Measurements from ENCODE around the gene TOX2.

Gene TOX2

GRCh38 chr20:44030394-44030793, 115.7 kb downstream of the TOX2 start:
- no peak for TF ChIP-seq ZFX (IDR thresholded peaks at IDR 0.05; ENCODE audit: borderline replicate concordance)
- no peak overlapping the region for H3K27ac ChIP-seq

- no peak overlapping the region for H3K27ac ChIP-seq
Observed at GRCh38 chr20:44031001-44031574, 116.4 kb downstream of the TOX2 start.

GRCh38 chr20:44031781-44032582, 117.3 kb downstream of the TOX2 start:
- no peak overlapping the region for H3K27ac ChIP-seq
- TF ChIP-seq, protein P1, sequence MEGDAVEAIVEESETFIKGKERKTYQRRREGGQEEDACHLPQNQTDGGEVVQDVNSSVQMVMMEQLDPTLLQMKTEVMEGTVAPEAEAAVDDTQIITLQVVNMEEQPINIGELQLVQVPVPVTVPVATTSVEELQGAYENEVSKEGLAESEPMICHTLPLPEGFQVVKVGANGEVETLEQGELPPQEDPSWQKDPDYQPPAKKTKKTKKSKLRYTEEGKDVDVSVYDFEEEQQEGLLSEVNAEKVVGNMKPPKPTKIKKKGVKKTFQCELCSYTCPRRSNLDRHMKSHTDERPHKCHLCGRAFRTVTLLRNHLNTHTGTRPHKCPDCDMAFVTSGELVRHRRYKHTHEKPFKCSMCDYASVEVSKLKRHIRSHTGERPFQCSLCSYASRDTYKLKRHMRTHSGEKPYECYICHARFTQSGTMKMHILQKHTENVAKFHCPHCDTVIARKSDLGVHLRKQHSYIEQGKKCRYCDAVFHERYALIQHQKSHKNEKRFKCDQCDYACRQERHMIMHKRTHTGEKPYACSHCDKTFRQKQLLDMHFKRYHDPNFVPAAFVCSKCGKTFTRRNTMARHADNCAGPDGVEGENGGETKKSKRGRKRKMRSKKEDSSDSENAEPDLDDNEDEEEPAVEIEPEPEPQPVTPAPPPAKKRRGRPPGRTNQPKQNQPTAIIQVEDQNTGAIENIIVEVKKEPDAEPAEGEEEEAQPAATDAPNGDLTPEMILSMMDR (IDR thresholded peaks at IDR 0.05): no peak
- TF ChIP-seq ZFX (IDR thresholded peaks at IDR 0.05; ENCODE audit: borderline replicate concordance): no peak

More at GRCh38 chr20:44031001-44031574, 116.4 kb downstream of the TOX2 start:
- TF ChIP-seq, protein P1 (IDR thresholded peaks at IDR 0.05): no peak
- TF ChIP-seq ZFX (IDR thresholded peaks at IDR 0.05; ENCODE audit: borderline replicate concordance): no peak

DNA sequence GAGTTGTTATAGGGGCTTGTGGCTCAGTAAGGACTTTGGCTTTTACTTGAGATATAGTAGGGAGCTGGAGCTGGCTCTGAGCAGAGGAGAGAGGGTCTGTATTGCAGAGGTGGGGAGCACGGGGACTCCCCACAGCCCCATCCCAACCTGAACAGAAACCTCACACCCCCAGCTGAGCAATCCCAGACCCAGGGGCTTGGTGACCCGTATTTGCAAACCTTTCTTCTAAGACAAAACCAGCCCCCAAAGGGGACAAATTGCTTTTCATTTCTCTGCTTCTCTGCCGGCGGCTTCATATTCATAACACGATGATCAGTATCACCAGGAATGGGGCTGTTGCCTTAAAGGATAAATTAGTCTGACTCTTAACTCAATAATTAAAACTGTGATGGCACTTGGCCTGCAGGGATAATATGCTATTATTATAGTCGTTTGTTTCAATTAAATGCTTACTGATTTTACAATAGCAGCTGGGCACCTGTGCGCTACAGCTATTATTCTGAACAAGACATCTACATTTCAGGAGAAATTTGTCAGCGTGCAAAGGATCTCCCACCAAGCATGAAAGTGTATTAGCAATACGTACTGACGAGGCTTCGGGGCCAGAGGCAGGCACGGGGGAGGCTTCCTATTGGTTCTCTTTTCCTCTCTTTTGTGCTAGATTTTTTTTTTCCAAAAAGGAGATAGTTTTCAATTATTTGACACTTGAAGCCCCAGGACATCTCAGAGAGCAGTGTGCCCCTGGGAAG, 118.1 kb downstream of the TOX2 start:
- no peak for TF ChIP-seq ZFX (IDR thresholded peaks at IDR 0.05; ENCODE audit: borderline replicate concordance)
- TF ChIP-seq, protein P1 (IDR thresholded peaks at IDR 0.05): no peak
- no peak overlapping the region for H3K27ac ChIP-seq

GRCh38 chr20:44033344-44033743, 118.7 kb downstream of the TOX2 start:
- TF ChIP-seq, protein P1 (IDR thresholded peaks at IDR 0.05): no peak
- no peak for TF ChIP-seq ZFX (IDR thresholded peaks at IDR 0.05; ENCODE audit: borderline replicate concordance)
- no peak overlapping the region for H3K27ac ChIP-seq

DNA sequence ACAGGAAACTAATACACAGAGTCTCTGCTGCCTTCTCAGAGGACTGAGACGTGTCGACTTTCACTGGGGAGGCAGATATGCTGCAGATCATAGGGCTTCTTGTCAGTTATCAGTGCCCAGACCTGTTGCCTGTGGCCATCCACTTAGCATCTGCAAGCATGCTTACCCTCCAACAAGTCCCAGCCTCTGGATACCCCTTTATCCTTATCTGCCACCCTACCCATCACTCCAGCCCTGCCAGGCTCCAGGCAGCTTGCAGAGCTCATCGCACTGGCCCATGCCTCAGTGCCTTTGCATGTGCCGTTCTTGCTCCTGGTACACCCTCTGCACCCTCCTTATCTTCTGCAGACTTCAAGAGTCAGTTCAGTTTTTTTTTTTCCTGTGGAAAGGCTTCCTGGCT, 119.2 kb downstream of the TOX2 start:
- TF ChIP-seq ZFX (IDR thresholded peaks at IDR 0.05; ENCODE audit: borderline replicate concordance): no peak
- TF ChIP-seq, protein P1 (IDR thresholded peaks at IDR 0.05): no peak
- no peak overlapping the region for H3K27ac ChIP-seq

DNA sequence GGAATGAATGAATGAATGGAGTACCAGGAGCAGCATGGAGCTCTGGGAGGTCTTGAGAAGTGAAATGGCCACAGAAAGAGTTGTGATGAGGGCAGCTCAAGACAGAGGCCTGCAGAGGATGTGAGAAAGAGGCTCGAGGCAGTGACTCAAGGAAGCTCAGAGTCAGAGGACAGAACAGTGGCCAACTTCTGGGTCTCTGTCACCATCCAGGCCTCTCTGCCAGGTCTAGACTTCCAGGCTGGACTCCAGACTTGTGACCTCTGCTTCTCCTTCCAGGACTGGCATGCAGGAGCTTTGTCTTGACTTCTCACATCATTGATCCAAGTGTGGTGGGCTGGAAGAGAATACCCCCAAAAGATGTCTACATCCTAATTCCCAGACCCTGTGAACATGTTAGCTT, 119.8 kb downstream of the TOX2 start:
- TF ChIP-seq, protein P1 (IDR thresholded peaks at IDR 0.05): no peak
- no peak for TF ChIP-seq ZFX (IDR thresholded peaks at IDR 0.05; ENCODE audit: borderline replicate concordance)
- H3K27ac ChIP-seq: no peak overlapping the region

Data from 22Rv1 (cell line).